GM21447 (cell line): ENCODE results near the gene CCDC170.
A peak's percentile ranks its signal among the peaks of the same experiment; 100 is the strongest.
"Not testable (repeated sequence)": the region's sequence is repeated elsewhere in the genome, so short reads cannot be mapped to it uniquely, and the experiment has no call there.

ENCODE experiments used
- ATAC-seq: cut with Tn5 transposase; IDR thresholded peaks from one replicate; pipeline ENCODE4 v1.9.1; 2021; ENCODE audit not compliant: unreplicated experiment

Gene CCDC170

DNA sequence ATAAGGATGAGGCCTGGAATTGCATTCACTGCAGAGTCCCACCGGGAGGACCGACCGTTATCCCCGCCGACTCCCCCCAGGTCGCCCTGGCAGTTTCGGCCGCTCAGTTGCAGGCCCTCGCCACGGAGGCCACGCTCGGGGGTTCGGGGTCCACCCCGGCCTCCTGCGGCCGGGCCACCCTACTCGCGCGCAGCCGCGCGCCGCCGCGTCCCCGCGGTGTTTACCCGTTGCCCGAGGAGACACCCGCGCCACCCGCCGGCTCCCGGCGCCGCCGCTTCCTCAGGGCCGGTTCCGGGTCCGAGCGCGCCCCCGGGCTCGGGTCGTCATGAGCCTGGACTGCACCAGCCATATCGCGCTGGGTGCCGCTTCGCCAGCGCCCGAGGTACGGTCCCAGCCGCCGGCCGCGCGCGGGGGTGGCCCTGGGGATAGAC lies at the start of gene CCDC170:
TSS of gene CCDC170 (plus strand) at position 214 of the 431 bp plus-strand sequence. CDS start at position 326, 112 bp downstream.
- ATAC-seq: no peak

DNA sequence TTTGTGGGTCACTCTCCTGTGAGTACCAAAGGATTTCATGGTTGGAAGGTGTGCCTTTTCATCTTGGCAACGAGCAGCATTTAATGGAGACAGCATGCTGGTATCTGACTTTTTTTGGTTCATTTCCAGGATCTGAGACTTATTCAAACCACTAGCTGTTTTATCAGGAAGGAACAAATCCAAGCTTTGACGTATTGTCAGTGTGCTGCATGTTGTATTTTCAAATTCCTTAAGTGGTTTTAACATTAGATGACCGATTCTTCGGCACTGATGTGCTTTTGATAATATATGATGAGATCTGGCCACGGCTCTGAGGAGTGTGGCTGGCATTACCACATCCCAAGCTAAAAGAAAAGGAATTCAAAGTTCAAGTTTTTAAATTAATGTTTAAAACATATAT lies 48.3 kb upstream of the CCDC170 start:
- ATAC-seq: no peak

GRCh38 chr6:151447237-151447636 lies 46.6 kb upstream of the CCDC170 start:
- ATAC-seq: no peak

DNA sequence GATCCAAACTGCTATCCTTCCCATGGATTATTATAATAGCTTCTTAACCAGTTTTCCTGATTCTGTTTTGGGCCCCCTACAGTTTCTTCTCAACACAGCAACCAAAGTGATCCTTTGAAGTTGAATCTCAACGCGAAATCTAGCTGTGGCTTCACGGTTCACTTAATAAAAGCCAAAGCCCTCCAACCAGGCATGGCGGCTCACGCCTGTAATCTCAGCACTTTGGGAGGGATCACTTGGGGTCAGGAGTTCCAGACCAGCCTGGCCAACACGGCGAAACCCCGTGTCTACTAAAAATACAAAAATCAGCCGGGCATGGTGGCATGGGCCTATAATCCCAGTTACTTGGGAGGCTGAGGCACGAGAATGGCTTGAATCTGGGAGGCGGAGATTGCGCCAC lies 45.2 kb upstream of the CCDC170 start:
- ATAC-seq: no peak

DNA sequence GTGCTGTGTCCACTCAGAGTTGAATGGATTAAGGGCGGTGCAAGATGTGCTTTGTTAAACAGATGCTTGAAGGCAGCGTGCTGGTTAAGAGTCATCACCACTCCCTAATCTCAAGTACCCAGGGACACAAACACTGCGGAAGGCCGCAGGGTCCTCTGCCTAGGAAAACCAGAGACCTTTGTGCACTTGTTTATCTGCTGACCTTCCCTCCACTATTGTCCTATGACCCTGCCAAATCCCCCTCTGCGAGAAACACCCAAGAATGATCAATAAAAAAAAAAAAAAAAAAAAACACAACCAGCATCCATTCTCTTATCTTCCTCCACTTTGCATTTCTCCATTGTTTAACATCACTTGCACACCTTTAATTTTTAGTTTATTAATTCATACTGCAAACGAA lies 42.9 kb upstream of the CCDC170 start:
- not testable (repeated sequence) for ATAC-seq

GRCh38 chr6:151451417-151451949 lies 42.3 kb upstream of the CCDC170 start:
- ATAC-seq: no peak

GRCh38 chr6:151451950-151452749 lies 41.7 kb upstream of the CCDC170 start, which contains the start of gene RMND1:
Gene RMND1 (minus strand): TSS chr6:151452126. CDS start chr6:151445811, 6,315 bp downstream.
- ATAC-seq: peak; percentile 97

DNA sequence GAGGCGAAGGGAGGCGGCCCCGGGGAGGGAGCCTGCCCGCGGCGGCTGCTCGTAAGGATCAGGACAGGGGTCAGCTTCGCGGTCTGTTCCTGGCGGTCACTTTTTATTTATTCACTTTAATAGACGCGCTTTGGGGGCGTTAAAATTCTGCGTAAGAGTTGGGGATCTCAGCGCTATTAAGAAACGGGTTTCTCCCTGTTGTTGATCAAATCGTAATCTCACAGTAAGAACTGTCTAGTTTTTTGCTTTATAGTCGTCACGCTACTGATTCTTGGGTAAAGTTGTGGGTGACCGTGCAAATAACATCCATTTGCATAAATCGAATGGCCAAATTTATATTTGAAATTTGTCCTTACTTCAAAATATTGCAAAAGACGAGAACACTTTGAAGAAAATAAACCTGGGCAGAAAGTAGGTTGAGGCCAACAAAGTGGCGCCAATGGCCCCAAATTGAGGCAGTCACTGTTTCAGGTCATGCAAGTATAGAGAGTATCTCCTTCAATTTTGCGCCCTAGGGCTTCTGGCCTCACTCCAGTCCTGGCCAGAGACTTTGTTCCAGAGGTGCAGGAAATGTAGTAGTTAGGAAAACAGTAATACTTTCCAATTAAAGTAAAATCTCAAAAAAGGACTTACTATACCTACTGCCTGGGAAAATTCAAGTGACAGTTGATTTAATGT lies 40.9 kb upstream of the CCDC170 start:
- no peak for ATAC-seq

GRCh38 chr6:151455751-151456398 lies 37.9 kb upstream of the CCDC170 start:
- ATAC-seq: not testable (repeated sequence)

GRCh38 chr6:151461673-151462072 lies 32.1 kb upstream of the CCDC170 start:
- no peak for ATAC-seq

- no peak for ATAC-seq
These were observed 29.1 kb upstream of the CCDC170 start for GRCh38 chr6:151464702-151465101.

DNA sequence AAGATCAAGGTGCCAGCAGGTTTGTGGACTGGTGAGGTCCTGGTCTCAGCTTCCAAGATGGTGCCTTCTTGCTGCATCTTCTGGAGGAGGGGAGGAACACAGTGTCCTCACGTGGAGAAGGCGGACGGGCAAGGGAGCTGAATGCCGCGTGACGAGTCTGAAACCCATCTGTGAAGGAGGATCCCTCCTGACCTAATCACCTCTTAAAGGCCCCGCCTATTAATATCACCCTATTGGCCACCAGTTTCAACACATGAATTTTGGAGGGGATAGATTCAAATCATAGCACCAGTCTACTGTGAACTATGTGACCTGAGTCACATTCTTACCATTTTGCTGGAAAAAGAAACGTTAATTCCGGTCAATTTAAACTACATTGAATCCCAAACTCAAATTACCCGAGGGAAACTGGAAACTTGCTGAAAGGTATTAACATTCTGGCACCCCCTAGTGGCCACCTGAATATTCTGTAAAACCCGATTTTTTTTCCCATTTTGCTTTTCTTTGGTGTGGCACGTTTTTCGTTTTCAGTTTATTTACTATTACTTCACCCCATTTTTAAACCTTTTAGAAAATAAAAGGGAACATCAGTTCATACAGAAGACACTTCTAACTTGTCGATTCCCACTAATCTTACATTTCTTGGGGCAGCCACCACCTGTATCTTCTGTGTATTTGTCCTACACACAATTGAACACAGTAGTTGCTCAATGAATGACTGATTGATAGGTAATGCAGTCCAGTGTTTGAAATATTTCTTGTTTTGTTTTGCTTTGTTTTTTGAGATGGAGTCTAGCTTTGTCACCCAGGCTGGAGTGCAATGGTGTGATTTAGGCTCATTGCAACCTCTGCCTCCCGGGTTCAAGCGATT lies 17.9 kb upstream of the CCDC170 start:
- ATAC-seq: peak; percentile 72

- ATAC-seq: no peak
These were observed 16.1 kb upstream of the CCDC170 start for GRCh38 chr6:151477726-151478125.

- ATAC-seq: no peak
These were observed 15.1 kb upstream of the CCDC170 start for GRCh38 chr6:151478670-151479069.

GRCh38 chr6:151481786-151482185 lies 12.0 kb upstream of the CCDC170 start:
- ATAC-seq: peak; percentile 32

GRCh38 chr6:151482290-151482689 lies 11.5 kb upstream of the CCDC170 start:
- peak; percentile 82 for ATAC-seq

- no peak for ATAC-seq
These were observed 9.8 kb upstream of the CCDC170 start for GRCh38 chr6:151483994-151484393.

DNA sequence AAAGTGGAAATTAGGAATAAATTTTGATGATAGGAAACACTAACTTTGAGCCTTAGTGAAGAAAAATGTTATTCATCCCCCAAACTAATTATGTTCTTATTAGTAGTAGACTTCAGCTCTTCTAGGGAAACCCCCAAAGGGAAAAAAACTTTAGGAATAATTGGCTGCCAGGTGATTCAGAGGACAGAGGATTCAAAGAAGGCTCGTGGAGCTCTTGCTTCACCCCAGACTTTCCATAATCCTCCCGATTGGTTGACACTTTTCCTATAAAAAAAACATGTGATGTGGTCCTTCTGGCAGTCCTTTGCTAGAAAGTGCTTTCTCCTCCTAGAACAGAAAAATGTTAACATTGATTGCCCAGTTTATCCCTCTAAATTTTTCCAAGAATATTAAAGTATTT lies 5.6 kb upstream of the CCDC170 start:
- no peak for ATAC-seq

DNA sequence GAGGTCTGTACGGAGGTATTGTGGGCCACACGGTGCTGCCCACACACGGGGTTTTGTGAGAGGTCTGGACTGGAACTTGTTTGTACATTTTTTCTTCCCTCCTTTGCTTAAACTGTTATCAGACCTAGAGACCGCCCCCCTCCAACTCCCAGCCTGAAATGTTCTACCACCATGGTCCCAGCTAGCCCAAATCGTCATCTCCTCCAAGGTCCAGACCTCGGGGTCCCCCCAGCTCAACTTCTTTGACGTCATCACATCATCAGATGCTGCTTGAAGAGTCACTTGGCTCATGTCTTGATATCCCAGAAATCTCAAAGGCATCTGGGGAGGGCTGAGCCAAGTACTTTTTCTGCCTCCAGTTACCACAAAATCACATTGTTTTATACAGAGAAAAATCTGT lies 2.8 kb upstream of the CCDC170 start:
- no peak for ATAC-seq

DNA sequence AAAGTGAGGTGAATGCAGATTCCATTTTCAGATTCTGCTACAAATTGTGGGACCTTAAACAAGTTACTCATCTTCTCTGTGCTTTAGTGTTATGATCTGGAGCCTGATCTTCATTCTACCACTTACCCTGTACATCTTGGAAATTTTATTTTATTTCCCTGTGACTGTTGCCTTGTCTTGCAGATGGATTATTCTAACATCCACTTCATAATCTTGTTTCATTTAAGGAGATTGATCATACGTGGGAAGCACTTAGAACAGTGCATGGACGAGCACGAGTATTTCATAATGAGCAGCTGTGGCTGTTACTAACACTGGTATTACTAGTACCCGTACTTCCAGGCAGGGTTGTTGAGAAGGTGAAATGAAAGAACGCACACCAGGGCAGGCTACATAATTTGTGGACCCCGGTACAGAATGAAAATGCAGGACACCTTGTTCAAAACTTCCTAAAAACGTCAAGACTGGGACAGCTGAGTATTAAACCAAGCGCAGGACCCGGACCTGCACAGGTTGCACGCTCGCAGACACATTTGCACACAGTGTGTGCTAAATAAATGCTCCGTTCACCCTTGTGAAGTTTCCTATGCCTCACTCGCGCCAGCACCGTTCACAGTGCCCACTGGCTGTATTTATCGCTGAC lies 535 bp upstream of the CCDC170 start:
- ATAC-seq: no peak
